ENCODE measurements around the gene CDAN1.

The CDAN1 gene

DNA sequence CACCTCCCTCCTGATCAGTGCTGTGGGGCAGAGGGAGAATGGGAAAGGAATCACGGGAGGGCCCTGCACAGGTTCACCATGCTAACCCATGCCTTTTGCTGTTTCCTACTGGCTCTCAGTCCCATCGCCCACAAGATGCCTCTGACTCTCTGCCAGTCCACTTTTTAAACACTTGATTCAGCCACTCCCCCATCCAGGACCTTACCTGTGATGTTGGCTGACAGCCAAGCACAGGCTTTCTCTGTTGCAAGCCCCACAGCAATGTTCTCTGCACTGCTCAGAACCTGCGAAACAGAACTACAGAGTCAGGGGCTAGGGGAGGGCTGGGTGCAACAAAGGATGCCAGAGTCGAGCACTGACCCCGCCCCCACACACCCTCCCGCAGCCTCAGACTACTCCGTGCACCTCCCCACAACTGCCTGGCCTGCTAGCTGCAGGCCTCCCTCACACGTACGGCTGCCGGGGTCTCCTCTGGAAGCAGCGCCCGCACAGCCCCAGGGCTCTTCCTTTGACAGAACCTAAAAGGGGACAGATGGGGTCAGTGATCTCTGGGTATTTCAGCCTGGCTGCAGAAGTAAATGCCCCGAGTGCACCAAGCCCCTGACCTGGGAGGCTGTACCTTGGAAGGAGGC, 9.1 kb downstream of the CDAN1 start:
- ATAC-seq, result no peak
- no peak for TF ChIP-seq CSDC2 (CRISPR knock-in tag; IDR thresholded peaks at IDR 0.05)
- no peak for TF ChIP-seq PPARA (CRISPR knock-in tag; IDR thresholded peaks at IDR 0.05; ENCODE audit: borderline replicate concordance)
- TF ChIP-seq, protein P1, sequence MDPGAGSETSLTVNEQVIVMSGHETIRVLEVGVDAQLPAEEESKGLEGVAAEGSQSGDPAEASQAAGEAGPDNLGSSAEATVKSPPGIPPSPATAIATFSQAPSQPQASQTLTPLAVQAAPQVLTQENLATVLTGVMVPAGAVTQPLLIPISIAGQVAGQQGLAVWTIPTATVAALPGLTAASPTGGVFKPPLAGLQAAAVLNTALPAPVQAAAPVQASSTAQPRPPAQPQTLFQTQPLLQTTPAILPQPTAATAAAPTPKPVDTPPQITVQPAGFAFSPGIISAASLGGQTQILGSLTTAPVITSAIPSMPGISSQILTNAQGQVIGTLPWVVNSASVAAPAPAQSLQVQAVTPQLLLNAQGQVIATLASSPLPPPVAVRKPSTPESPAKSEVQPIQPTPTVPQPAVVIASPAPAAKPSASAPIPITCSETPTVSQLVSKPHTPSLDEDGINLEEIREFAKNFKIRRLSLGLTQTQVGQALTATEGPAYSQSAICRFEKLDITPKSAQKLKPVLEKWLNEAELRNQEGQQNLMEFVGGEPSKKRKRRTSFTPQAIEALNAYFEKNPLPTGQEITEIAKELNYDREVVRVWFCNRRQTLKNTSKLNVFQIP (CRISPR knock-in tag; IDR thresholded peaks at IDR 0.05; ENCODE audit: borderline replicate concordance, low read depth), result no peak
- no peak for TF ChIP-seq PATZ1 (CRISPR knock-in tag; IDR thresholded peaks at IDR 0.05; ENCODE audit: borderline replicate concordance)
- TF ChIP-seq TCF4 (CRISPR knock-in tag; IDR thresholded peaks at IDR 0.05; ENCODE audit: borderline replicate concordance), result no peak
- TF ChIP-seq, protein P2, sequence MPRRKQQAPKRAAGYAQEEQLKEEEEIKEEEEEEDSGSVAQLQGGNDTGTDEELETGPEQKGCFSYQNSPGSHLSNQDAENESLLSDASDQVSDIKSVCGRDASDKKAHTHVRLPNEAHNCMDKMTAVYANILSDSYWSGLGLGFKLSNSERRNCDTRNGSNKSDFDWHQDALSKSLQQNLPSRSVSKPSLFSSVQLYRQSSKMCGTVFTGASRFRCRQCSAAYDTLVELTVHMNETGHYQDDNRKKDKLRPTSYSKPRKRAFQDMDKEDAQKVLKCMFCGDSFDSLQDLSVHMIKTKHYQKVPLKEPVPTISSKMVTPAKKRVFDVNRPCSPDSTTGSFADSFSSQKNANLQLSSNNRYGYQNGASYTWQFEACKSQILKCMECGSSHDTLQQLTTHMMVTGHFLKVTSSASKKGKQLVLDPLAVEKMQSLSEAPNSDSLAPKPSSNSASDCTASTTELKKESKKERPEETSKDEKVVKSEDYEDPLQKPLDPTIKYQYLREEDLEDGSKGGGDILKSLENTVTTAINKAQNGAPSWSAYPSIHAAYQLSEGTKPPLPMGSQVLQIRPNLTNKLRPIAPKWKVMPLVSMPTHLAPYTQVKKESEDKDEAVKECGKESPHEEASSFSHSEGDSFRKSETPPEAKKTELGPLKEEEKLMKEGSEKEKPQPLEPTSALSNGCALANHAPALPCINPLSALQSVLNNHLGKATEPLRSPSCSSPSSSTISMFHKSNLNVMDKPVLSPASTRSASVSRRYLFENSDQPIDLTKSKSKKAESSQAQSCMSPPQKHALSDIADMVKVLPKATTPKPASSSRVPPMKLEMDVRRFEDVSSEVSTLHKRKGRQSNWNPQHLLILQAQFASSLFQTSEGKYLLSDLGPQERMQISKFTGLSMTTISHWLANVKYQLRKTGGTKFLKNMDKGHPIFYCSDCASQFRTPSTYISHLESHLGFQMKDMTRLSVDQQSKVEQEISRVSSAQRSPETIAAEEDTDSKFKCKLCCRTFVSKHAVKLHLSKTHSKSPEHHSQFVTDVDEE (CRISPR knock-in tag; IDR thresholded peaks at IDR 0.05), result no peak
- no peak for TF ChIP-seq GLIS3 (CRISPR knock-in tag; IDR thresholded peaks at IDR 0.05)
- TF ChIP-seq ZFP30 (CRISPR knock-in tag; IDR thresholded peaks at IDR 0.05), result no peak
- no peak for TF ChIP-seq CSRNP3 (CRISPR knock-in tag; IDR thresholded peaks at IDR 0.05)
- TF ChIP-seq OSR1 (CRISPR knock-in tag; IDR thresholded peaks at IDR 0.05), result no peak
- TF ChIP-seq ZFP3 (CRISPR knock-in tag; IDR thresholded peaks at IDR 0.05), result no peak
- no peak for TF ChIP-seq RARB (CRISPR knock-in tag; IDR thresholded peaks at IDR 0.05)
- TF ChIP-seq ZC3H10 (CRISPR knock-in tag; IDR thresholded peaks at IDR 0.05), result no peak
- TF ChIP-seq ARNTL (CRISPR knock-in tag; IDR thresholded peaks at IDR 0.05; ENCODE audit: borderline replicate concordance, low read depth), result no peak
- no peak for TF ChIP-seq ISL1 (CRISPR knock-in tag; IDR thresholded peaks at IDR 0.05)
- no peak for TF ChIP-seq BACH2 (CRISPR knock-in tag; IDR thresholded peaks at IDR 0.05; ENCODE audit: borderline replicate concordance)
- TF ChIP-seq SNAI2 (CRISPR knock-in tag; IDR thresholded peaks at IDR 0.05), result no peak
- no peak for TF ChIP-seq ZNF8 (CRISPR knock-in tag; IDR thresholded peaks at IDR 0.05)
- TF ChIP-seq TOX (CRISPR knock-in tag; IDR thresholded peaks at IDR 0.05; ENCODE audit: borderline replicate concordance), result no peak
- no peak for TF ChIP-seq ZNF70 (CRISPR knock-in tag; IDR thresholded peaks at IDR 0.05)

GRCh38 chr15:42726114-42726513, 10.8 kb downstream of the CDAN1 start:
- TF ChIP-seq ZNF8 (CRISPR knock-in tag; IDR thresholded peaks at IDR 0.05) (no peak), TOX (CRISPR knock-in tag; IDR thresholded peaks at IDR 0.05; ENCODE audit: borderline replicate concordance) (no peak), RARB (CRISPR knock-in tag; IDR thresholded peaks at IDR 0.05) (no peak), ZFP30 (CRISPR knock-in tag; IDR thresholded peaks at IDR 0.05) (no peak), ESRRG (CRISPR knock-in tag; IDR thresholded peaks at IDR 0.05) (no peak), ISL1 (CRISPR knock-in tag; IDR thresholded peaks at IDR 0.05) (no peak), ZNF565 (CRISPR knock-in tag; conservative IDR thresholded peaks at IDR 0.05; ENCODE audit: low read depth) (no peak), BACH2 (CRISPR knock-in tag; IDR thresholded peaks at IDR 0.05; ENCODE audit: borderline replicate concordance) (no peak), ZNF70 (CRISPR knock-in tag; IDR thresholded peaks at IDR 0.05) (no peak), ZFP3 (CRISPR knock-in tag; IDR thresholded peaks at IDR 0.05) (no peak), SNAI2 (CRISPR knock-in tag; IDR thresholded peaks at IDR 0.05) (no peak), CSRNP3 (CRISPR knock-in tag; IDR thresholded peaks at IDR 0.05) (no peak), ZC3H10 (CRISPR knock-in tag; IDR thresholded peaks at IDR 0.05) (no peak), ARNTL (CRISPR knock-in tag; IDR thresholded peaks at IDR 0.05; ENCODE audit: borderline replicate concordance, low read depth) (no peak), CSDC2 (CRISPR knock-in tag; IDR thresholded peaks at IDR 0.05) (no peak)
- TF ChIP-seq, protein P3, sequence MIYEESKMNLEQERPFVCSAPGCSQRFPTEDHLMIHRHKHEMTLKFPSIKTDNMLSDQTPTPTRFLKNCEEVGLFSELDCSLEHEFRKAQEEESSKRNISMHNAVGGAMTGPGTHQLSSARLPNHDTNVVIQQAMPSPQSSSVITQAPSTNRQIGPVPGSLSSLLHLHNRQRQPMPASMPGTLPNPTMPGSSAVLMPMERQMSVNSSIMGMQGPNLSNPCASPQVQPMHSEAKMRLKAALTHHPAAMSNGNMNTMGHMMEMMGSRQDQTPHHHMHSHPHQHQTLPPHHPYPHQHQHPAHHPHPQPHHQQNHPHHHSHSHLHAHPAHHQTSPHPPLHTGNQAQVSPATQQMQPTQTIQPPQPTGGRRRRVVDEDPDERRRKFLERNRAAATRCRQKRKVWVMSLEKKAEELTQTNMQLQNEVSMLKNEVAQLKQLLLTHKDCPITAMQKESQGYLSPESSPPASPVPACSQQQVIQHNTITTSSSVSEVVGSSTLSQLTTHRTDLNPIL (CRISPR knock-in tag; IDR thresholded peaks at IDR 0.05; ENCODE audit: low read depth), result no peak
- TF ChIP-seq, protein P1 (CRISPR knock-in tag; IDR thresholded peaks at IDR 0.05; ENCODE audit: borderline replicate concordance, low read depth), result no peak
- TF ChIP-seq, protein P2 (CRISPR knock-in tag; IDR thresholded peaks at IDR 0.05), result no peak
- no peak for ATAC-seq
